B cell (primary cell): ENCODE data around the gene ERCC2. TPM values are rescaled to one million over a fixed set of nuclear protein-coding genes. Genes with fewer than 3 reads are reported as not detected.

Experiments used
- ATAC-seq: fragments of 200-7000 bp; cut with Tn5 transposase; one replicate; pipeline ENCODE4 v1.10.0; 2021; ENCODE audit warnings: low read depth, mild to moderate bottlenecking, moderate number of reproducible peaks, moderate library complexity
- CTCF ChIA-PET: fragments of 350-600 bp; sonication (Branson Sonifier 250); formaldehyde crosslinking; loops from one replicate; lab custom pipeline; 2021; ENCODE audit warnings: antibody characterized with exemption, inconsistent platforms; lab: Charles Lee
- POLR2A ChIA-PET: fragments of 350-600 bp; sonication (Branson Sonifier 250); formaldehyde crosslinking; loops from one replicate; lab custom pipeline; 2021; ENCODE audit warnings: antibody characterized with exemption; lab: Charles Lee
- DNase-seq: peaks from one replicate; pipeline ENCODE4 v3.0.0; 2013
- H2AFZ ChIP-seq: 2 replicates; pipeline ENCODE4 v1.6.1; 2012; ENCODE audit warnings: mild to moderate bottlenecking, low read depth, low read length; ENCODE audit not compliant: insufficient read depth, poor library complexity, severe bottlenecking
- H3K27ac ChIP-seq, 2 donors: 1 replicate in 1 of 2; 2 replicates in 1 of 2; pipeline ENCODE4 v1.5.1; 2012 to 2013; ENCODE audit warnings: low read length in 2 of 2, mild to moderate bottlenecking in 2 of 2, moderate library complexity in 1 of 2
- H3K27me3 ChIP-seq, 4 experiments: fragments of 200-600 bp in 1 of 4; sonication (generic) in 1 of 4; replicated peaks in 1 of 4; 1 replicate in 2 of 4; 2 replicates in 2 of 4; pipeline versions ENCODE4 v1.6.1 to v1.7.0; 2013 to 2016; ENCODE audit warnings: low read length in 3 of 4, mild to moderate bottlenecking in 2 of 4, mixed read lengths in 1 of 4, moderate library complexity in 1 of 4; ENCODE audit not compliant: insufficient read depth in 4 of 4, control insufficient read depth in 3 of 4; ENCODE audit errors: control extremely low read depth in 1 of 4
- H3K36me3 ChIP-seq, 2 experiments: replicated peaks in 1 of 2; 1 replicate in 1 of 2; 2 replicates in 1 of 2; pipeline versions ENCODE4 v1.6.1 to v1.7.1; 2013; ENCODE audit warnings: low read length in 1 of 2; ENCODE audit not compliant: insufficient read depth in 2 of 2, control insufficient read depth in 1 of 2; ENCODE audit errors: control extremely low read depth in 1 of 2, extremely low read depth in 1 of 2
- H3K4me1 ChIP-seq, 2 donors: fragments of 200-600 bp in 1 of 2; sonication (generic) in 1 of 2; 1 replicate in 1 of 2; 2 replicates in 1 of 2; pipeline versions ENCODE4 v1.5.1 to v1.6.1; 2013 to 2017; ENCODE audit warnings: low read length in 2 of 2; ENCODE audit not compliant: control insufficient read depth in 2 of 2, insufficient read depth in 2 of 2
- H3K4me2 ChIP-seq: replicated peaks from 2 replicates; pipeline ENCODE3; 2012; ENCODE audit warnings: mild to moderate bottlenecking, low read depth, low read length; ENCODE audit not compliant: poor library complexity, severe bottlenecking
- H3K4me3 ChIP-seq, 5 experiments: fragments of 200-600 bp in 1 of 5; sonication (generic) in 1 of 5; 1 replicate in 3 of 5; 2 replicates in 2 of 5; pipeline versions ENCODE4 v1.5.1 to v1.7.0; 2011 to 2016; ENCODE audit warnings: low read length in 4 of 5, mild to moderate bottlenecking in 4 of 5, low read depth in 2 of 5, control low read depth in 1 of 5, moderate library complexity in 1 of 5; ENCODE audit not compliant: insufficient read depth in 1 of 5; ENCODE audit errors: control extremely low read depth in 1 of 5, extremely low read depth in 1 of 5
- H3K79me2 ChIP-seq: fragments of 200-600 bp; sonication (generic); one replicate; pipeline ENCODE4 v1.6.0; 2016; ENCODE audit warnings: low read length; ENCODE audit not compliant: control insufficient read depth, insufficient read depth
- H3K9ac ChIP-seq: fragments of 200-600 bp; sonication (generic); 2 replicates; pipeline ENCODE4 v1.6.1; 2017; ENCODE audit warnings: mild to moderate bottlenecking, low read length, moderate library complexity
- H3K9me3 ChIP-seq, 3 donors: one replicate each; pipeline versions ENCODE4 v1.6.1 to v1.7.1; 2013; ENCODE audit warnings: low read length in 2 of 3; ENCODE audit not compliant: control insufficient read depth in 2 of 3, insufficient read depth in 1 of 3; ENCODE audit errors: control extremely low read depth in 1 of 3
- H4K20me1 ChIP-seq: 2 replicates; pipeline ENCODE4 v1.6.0; 2012; ENCODE audit warnings: mild to moderate bottlenecking, low read length; ENCODE audit not compliant: insufficient read depth, control insufficient read depth, poor library complexity, severe bottlenecking
- H3K27ac Mint-ChIP-seq: one replicate; pipeline ENCODE4 v1.8.0; 2021; ENCODE audit warnings: mixed read lengths
- H3K27me3 Mint-ChIP-seq: one replicate; pipeline ENCODE4 v1.8.0; 2021; ENCODE audit warnings: mixed read lengths
- H3K4me1 Mint-ChIP-seq: one replicate; pipeline ENCODE4 v1.8.0; 2021; ENCODE audit warnings: mixed read lengths
- H3K4me3 Mint-ChIP-seq: one replicate; pipeline ENCODE4 v1.8.0; 2021; ENCODE audit warnings: mixed read lengths
- H3K9me3 Mint-ChIP-seq: one replicate; pipeline ENCODE4 v1.8.0; 2022; ENCODE audit warnings: mixed read lengths; ENCODE audit not compliant: insufficient read depth
- EZH2 ChIP-seq: IDR thresholded peaks from 2 replicates; pipeline ENCODE4 v1.6.1; 2012; ENCODE audit warnings: borderline replicate concordance, low read depth, mild to moderate bottlenecking, moderate library complexity, low read length; ENCODE audit not compliant: insufficient read depth, poor library complexity, severe bottlenecking
- WGBS: methylation state at CpG from one replicate; pipeline ENCODE4 v1.1.5; 2013; ENCODE audit warnings: missing lambda C conversion rate; ENCODE audit not compliant: insufficient coverage; 5-methylcytosine and 5-hydroxymethylcytosine counted together
- intact Hi-C: fragments of 100-400 bp; cut with micrococcal nuclease; formaldehyde crosslinking; loops from one replicate; pipeline ENCODE4 v1.10.0; 2022
- polyA plus RNA-seq: library from polyadenylated mRNA; depleted of rRNA; stranded (reverse); fragments of >200 nt; gene quantifications from 2 replicates; pipeline ENCODE4 v1.2.3, GENCODE V29; 2012
- total RNA-seq, 2 donors: library from RNA; stranded (reverse); fragments of 120-200 nt in 1 of 2; gene quantifications; 1 replicate in 1 of 2; 2 replicates in 1 of 2; pipeline versions ENCODE4 v1.2.3 to v1.2.4, GENCODE V29; 2013 to 2022
- TF ChIP-seq, protein P1 (sequence below): fragments of 200-600 bp; IDR thresholded peaks from one replicate; pipeline ENCODE4 v1.8.0; 2022; ENCODE audit warnings: antibody characterized with exemption, mild to moderate bottlenecking

The ERCC2 gene
- total and polyA plus RNA-seq, 2 donors (not counting 1 experiment from before 2014, with no cell fraction given) = 20.8 to 26.5 TPM

DNA sequence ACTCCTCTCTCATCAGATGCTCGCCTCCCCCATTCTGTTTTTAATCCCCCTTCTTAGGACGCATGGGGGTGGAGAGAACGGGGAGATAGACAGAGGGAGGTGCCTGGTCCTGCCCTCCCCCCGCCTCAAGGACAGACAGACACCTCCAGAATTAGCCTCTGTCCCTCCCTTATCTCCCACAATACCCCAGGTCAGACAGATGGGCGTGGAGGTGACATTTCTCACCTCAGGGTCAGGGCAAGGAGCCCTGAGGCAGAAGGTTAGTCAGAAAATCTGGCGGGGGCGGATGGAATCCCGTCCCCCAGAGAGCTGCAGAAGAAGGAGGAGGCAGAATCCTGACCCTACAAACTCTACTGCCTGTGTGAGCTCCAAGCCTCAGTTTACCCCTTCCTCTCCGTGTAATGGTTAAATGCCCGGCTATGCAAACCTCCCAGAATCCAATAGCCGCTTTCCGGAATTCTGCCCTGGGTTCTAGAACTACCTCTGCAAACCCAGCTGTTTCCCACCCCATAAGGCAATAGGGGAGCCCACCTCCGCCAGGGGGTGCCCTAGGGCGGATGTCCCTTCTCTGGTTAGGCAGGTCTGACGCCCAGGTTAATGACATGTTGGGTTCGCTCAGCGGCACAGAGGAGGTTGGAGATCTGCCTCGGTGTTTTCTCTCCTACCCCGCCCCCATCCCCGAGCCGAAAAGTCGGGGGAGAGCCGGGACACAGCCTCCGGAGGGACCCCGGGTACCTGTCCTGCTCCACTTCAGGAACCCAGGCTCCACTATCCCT, 33.6 kb upstream of the ERCC2 start:
- 20% methylated on average over 20 of the region's 25 CpGs for WGBS
- ChIA-PET CTCF (interaction anchor here (0.6 to 4.9 kb wide), 9 partner anchors 11 to 238 kb away, joined by 3 to 66 read pairs (median 5); no protein-coding TSS in a partner anchor), POLR2A (interaction anchor here (0.7 to 1.3 kb wide), 3 partner anchors 35 to 180 kb away, joined by 3 to 5 read pairs (median 3); no protein-coding TSS in a partner anchor)
- Histone ChIP-seq H3K4me3 (peak overlapping the region in 2 of 5 experiments; percentile 80 to 97), H3K9ac (peak overlapping the region; percentile 86), H3K4me2 (peak overlapping the region; percentile 100), H3K27ac (no peak overlapping the region), H3K4me1 (peaks cover 34 to 39% of the 10 kb centered on the region in 2 donors), H3K9me3 (peaks cover 0 to 12% (median 0%) of the 10 kb centered on the region in 3 donors), H4K20me1 (peaks cover 28% of the 10 kb centered on the region), H3K27me3 (peaks cover 0 to 39% (median 20%) of the 10 kb centered on the region in 4 experiments), H3K36me3 (no peaks in the 10 kb centered on the region), H2AFZ (peak overlapping the region; percentile 96), H3K79me2 (peaks cover 31% of the 10 kb centered on the region)
- intact Hi-C loops = loop anchor here (10.0 kb wide), 1 partner anchor 591 kb away; the partner anchor contains the start of gene CCDC61
- TF ChIP-seq, protein P1, sequence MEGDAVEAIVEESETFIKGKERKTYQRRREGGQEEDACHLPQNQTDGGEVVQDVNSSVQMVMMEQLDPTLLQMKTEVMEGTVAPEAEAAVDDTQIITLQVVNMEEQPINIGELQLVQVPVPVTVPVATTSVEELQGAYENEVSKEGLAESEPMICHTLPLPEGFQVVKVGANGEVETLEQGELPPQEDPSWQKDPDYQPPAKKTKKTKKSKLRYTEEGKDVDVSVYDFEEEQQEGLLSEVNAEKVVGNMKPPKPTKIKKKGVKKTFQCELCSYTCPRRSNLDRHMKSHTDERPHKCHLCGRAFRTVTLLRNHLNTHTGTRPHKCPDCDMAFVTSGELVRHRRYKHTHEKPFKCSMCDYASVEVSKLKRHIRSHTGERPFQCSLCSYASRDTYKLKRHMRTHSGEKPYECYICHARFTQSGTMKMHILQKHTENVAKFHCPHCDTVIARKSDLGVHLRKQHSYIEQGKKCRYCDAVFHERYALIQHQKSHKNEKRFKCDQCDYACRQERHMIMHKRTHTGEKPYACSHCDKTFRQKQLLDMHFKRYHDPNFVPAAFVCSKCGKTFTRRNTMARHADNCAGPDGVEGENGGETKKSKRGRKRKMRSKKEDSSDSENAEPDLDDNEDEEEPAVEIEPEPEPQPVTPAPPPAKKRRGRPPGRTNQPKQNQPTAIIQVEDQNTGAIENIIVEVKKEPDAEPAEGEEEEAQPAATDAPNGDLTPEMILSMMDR = peak; percentile 69
- TF ChIP-seq EZH2 = no peak
- Mint-ChIP-seq H3K27ac (no peak overlapping the region), H3K4me3 (peak overlapping the region; percentile 93), H3K4me1 (peaks cover 41% of the 10 kb centered on the region), H3K9me3 (no peaks in the 10 kb centered on the region), H3K27me3 (peaks cover 20% of the 10 kb centered on the region)
- DNase-seq (peak; percentile 74), ATAC-seq (no peak)
